Measurements from ENCODE around the gene PIK3AP1.

DNA sequence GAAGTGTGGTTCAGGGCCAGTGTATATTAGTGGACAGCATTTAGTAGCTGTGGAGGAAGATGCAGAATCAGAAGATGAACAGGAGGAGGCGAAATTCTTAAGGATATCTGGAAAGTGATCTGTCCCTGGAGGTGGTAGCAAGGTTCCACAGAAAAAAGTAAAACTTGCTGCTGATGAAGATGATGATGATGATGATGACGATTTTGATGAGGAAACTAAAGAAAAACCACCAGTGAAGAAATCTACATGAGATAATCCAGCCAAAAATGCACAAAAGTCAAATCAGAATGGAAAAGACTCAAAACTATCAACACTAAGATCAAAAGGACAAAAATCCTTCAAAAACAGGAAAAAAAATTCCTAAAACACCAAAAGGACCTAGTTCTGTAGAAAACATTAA, 159.8 kb downstream of the PIK3AP1 start:
- TF ChIP-seq CTCF (IDR thresholded peaks at IDR 0.05 in 4 of 5, conservative IDR thresholded peaks at IDR 0.05 in 1 of 5) (no peak), POLR2A (IDR thresholded peaks at IDR 0.05) (no peak)

All from gastrocnemius medialis (tissue), 4 donors.